Glutamatergic neuron (in vitro differentiated cells): ENCODE results near the gene BCKDHB. TPM values are rescaled to one million over a fixed set of nuclear protein-coding genes. Genes with fewer than 3 reads are reported as not detected.

Experiments used
- DNase-seq: peaks from one replicate; pipeline ENCODE4 v3.0.0; 2022
- H3K27ac Mint-ChIP-seq: one replicate; pipeline ENCODE4 v1.8.0; 2020; ENCODE audit warnings: mild to moderate bottlenecking, mixed read lengths, inconsistent platforms; ENCODE audit not compliant: unreplicated experiment
- H3K27me3 Mint-ChIP-seq: one replicate; pipeline ENCODE4 v1.8.0; 2020; ENCODE audit warnings: mild to moderate bottlenecking, moderate library complexity, mixed read lengths, inconsistent platforms; ENCODE audit not compliant: unreplicated experiment
- H3K36me3 Mint-ChIP-seq: one replicate; pipeline ENCODE4 v1.8.0; 2020; ENCODE audit warnings: mild to moderate bottlenecking, mixed read lengths, inconsistent platforms; ENCODE audit not compliant: unreplicated experiment
- H3K4me1 Mint-ChIP-seq: one replicate; pipeline ENCODE4 v1.8.0; 2020; ENCODE audit warnings: mild to moderate bottlenecking, low read depth, mixed read lengths, inconsistent platforms; ENCODE audit not compliant: unreplicated experiment
- H3K4me3 Mint-ChIP-seq: one replicate; pipeline ENCODE4 v1.8.0; 2020; ENCODE audit warnings: mild to moderate bottlenecking, mixed read lengths, inconsistent platforms; ENCODE audit not compliant: unreplicated experiment
- H3K9me3 Mint-ChIP-seq: one replicate; pipeline ENCODE4 v1.8.0; 2020; ENCODE audit warnings: mild to moderate bottlenecking, moderate library complexity, mixed read lengths, inconsistent platforms; ENCODE audit not compliant: unreplicated experiment
- CTCF ChIP-seq: fragments of 200-600 bp; sonication (generic); IDR thresholded peaks from one replicate; pipeline ENCODE4 v1.5.0; 2021; ENCODE audit not compliant: partially characterized antibody, unreplicated experiment
- total RNA-seq: library from RNA; stranded (reverse); fragmentation: NEBNext Ultra II Directional; extraction: Animal tissue kit (Norgen Biotek cat#: 25700); gene quantifications from one replicate; pipeline ENCODE4 v1.2.1, GENCODE V29; 2021; ENCODE audit not compliant: unreplicated experiment

BCKDHB gene
- total RNA-seq, 1 donor from 2014 or later = 13.6 TPM

GRCh38 chr6:80217794-80218193, 111.3 kb downstream of the BCKDHB start:
- H3K36me3 Mint-ChIP-seq = no peaks in the 10 kb centered on the region
- peaks cover 5% of the 10 kb centered on the region for H3K4me1 Mint-ChIP-seq
- no peak overlapping the region for H3K27ac Mint-ChIP-seq
- no peak for DNase-seq
- TF ChIP-seq CTCF = no peak
- no peak overlapping the region for H3K4me3 Mint-ChIP-seq
- H3K27me3 Mint-ChIP-seq = peaks cover 2% of the 10 kb centered on the region
- H3K9me3 Mint-ChIP-seq = peaks cover 4% of the 10 kb centered on the region

- Mint-ChIP-seq H3K27ac (no peak overlapping the region), H3K4me3 (no peak overlapping the region), H3K4me1 (no peaks in the 10 kb centered on the region), H3K9me3 (peaks cover 3% of the 10 kb centered on the region), H3K36me3 (no peaks in the 10 kb centered on the region), H3K27me3 (no peaks in the 10 kb centered on the region)
- TF ChIP-seq CTCF = no peak
- no peak for DNase-seq
Observed at GRCh38 chr6:80223743-80224212, 117.3 kb downstream of the BCKDHB start.

GRCh38 chr6:80226151-80226550, 119.7 kb downstream of the BCKDHB start:
- H3K4me3 Mint-ChIP-seq = no peak overlapping the region
- no peak for DNase-seq
- peaks cover under 1% of the 10 kb centered on the region for H3K9me3 Mint-ChIP-seq
- H3K4me1 Mint-ChIP-seq = no peaks in the 10 kb centered on the region
- H3K27me3 Mint-ChIP-seq = no peaks in the 10 kb centered on the region
- H3K27ac Mint-ChIP-seq = no peak overlapping the region
- no peaks in the 10 kb centered on the region for H3K36me3 Mint-ChIP-seq
- TF ChIP-seq CTCF = no peak

- H3K9me3 Mint-ChIP-seq = no peaks in the 10 kb centered on the region
- no peak overlapping the region for H3K27ac Mint-ChIP-seq
- no peaks in the 10 kb centered on the region for H3K36me3 Mint-ChIP-seq
- H3K27me3 Mint-ChIP-seq = no peaks in the 10 kb centered on the region
- no peak for TF ChIP-seq CTCF
- DNase-seq = no peak
- H3K4me3 Mint-ChIP-seq = no peak overlapping the region
- no peaks in the 10 kb centered on the region for H3K4me1 Mint-ChIP-seq
Observed at GRCh38 chr6:80226699-80227098, 120.2 kb downstream of the BCKDHB start.

- no peaks in the 10 kb centered on the region for H3K36me3 Mint-ChIP-seq
- H3K9me3 Mint-ChIP-seq = no peaks in the 10 kb centered on the region
- no peaks in the 10 kb centered on the region for H3K4me1 Mint-ChIP-seq
- no peak overlapping the region for H3K27ac Mint-ChIP-seq
- no peak overlapping the region for H3K4me3 Mint-ChIP-seq
- DNase-seq = no peak
- no peak for TF ChIP-seq CTCF
- H3K27me3 Mint-ChIP-seq = no peaks in the 10 kb centered on the region
Observed at GRCh38 chr6:80227545-80228105, 121.2 kb downstream of the BCKDHB start.
